ENCODE results near the gene RBBP6.

Gene RBBP6

GRCh38 chr16:24524855-24525677 is 14.3 kb upstream of the RBBP6 start:
- DNase-seq, result no peak

GRCh38 chr16:24525970-24526559 is 13.3 kb upstream of the RBBP6 start:
- no peak for DNase-seq

GRCh38 chr16:24526701-24527495 is 12.5 kb upstream of the RBBP6 start:
- DNase-seq, result no peak

GRCh38 chr16:24531166-24531565 is 8.2 kb upstream of the RBBP6 start:
- no peak for DNase-seq

- DNase-seq, result no peak
Measured at GRCh38 chr16:24534620-24535019, 4.7 kb upstream of the RBBP6 start.

GRCh38 chr16:24535827-24536226 is 3.5 kb upstream of the RBBP6 start:
- no peak for DNase-seq

- no peak for DNase-seq
Measured at GRCh38 chr16:24536671-24537070, 2.7 kb upstream of the RBBP6 start.

GRCh38 chr16:24537474-24538337 is 1.7 kb upstream of the RBBP6 start:
- DNase-seq, result no peak

GRCh38 chr16:24538756-24539294 is 541 bp upstream of the RBBP6 start:
- DNase-seq, result peak; percentile 78

GRCh38 chr16:24539850-24540601 is 660 bp downstream of the RBBP6 start:
- no peak for DNase-seq

- no peak for DNase-seq
Measured at GRCh38 chr16:24540602-24541210, 1.3 kb downstream of the RBBP6 start.

- no peak for DNase-seq
Measured at GRCh38 chr16:24541233-24541933, 2.0 kb downstream of the RBBP6 start.

GRCh38 chr16:24543949-24544348 is 4.6 kb downstream of the RBBP6 start:
- no peak for DNase-seq

- DNase-seq, result no peak
Measured at GRCh38 chr16:24544640-24545039, 5.3 kb downstream of the RBBP6 start.

GRCh38 chr16:24550295-24550694 is 10.9 kb downstream of the RBBP6 start:
- DNase-seq, result no peak

- peak; percentile 55 to 77 for DNase-seq
Measured at GRCh38 chr16:24552705-24553246, 13.4 kb downstream of the RBBP6 start.

GRCh38 chr16:24553983-24554382 is 14.6 kb downstream of the RBBP6 start:
- DNase-seq, result no peak

- no peak for DNase-seq
Measured at GRCh38 chr16:24555346-24555872, 16.0 kb downstream of the RBBP6 start.

- DNase-seq, result no peak
Measured at GRCh38 chr16:24562811-24563210, 23.4 kb downstream of the RBBP6 start.

- no peak for DNase-seq
Measured at GRCh38 chr16:24568392-24568791, 29.0 kb downstream of the RBBP6 start.

Measured in NCI-H1930 (cell line).